ENCODE data around the gene SPATA7.

DNA sequence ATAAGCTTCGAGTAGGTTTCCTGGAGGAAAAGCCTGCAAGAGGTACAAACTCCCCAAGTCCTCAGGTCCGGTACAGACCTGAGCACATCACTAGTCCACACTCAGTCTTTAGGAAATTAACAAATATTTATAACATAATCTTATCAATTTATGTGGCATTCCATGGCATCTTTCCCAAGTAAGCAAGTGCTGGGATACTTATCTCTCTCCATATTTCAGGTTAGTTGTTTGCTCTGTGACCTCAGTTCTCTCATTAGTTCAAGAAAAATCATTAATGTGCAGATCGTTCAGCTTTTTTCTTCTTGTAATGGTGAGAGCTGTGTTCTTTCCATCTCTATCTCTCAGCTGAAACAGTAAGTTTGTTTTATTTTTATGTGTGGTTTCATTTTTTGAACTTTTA lies 34.7 kb downstream of the SPATA7 start:
- TF ChIP-seq EZH2 (IDR thresholded peaks at IDR 0.05) (no peak), POLR2AphosphoS5 (IDR thresholded peaks at IDR 0.05; ENCODE audit: borderline replicate concordance, low read depth, low read length) (no peak), FOXP2 (optimal IDR thresholded peaks at IDR 0.05; ENCODE audit: control extremely low read depth, extremely low read length, insufficient read depth) (no peak)
